Thoracic aorta (tissue), 2 donors: ENCODE measurements around the gene ZNFX1. TPM values are rescaled to one million over a fixed set of nuclear protein-coding genes. Genes with fewer than 3 reads are reported as not detected.

Source experiments
- ATAC-seq: fragments of 150-250 bp; one replicate; pipeline ENCODE4 v1.8.0; 2017; ENCODE audit warnings: low read depth; ENCODE audit not compliant: insufficient number of reproducible peaks, low FRiP score
- DNase-seq: peaks from one replicate; pipeline ENCODE4 v3.0.0-alpha.2; 2020; ENCODE audit warnings: low spot score
- H3K27ac ChIP-seq, 2 donors: fragments of 200-600 bp; sonication (generic); 1 replicate in 1 of 2; 2 replicates in 1 of 2; pipeline ENCODE4 v1.5.1; 2016; ENCODE audit warnings: mild to moderate bottlenecking in 2 of 2, moderate library complexity in 2 of 2
- H3K27me3 ChIP-seq: fragments of 200-600 bp; sonication (generic); replicated peaks from 2 replicates; pipeline ENCODE4 v1.6.0; 2016; ENCODE audit warnings: mild to moderate bottlenecking; ENCODE audit not compliant: insufficient read depth
- H3K36me3 ChIP-seq: fragments of 200-600 bp; sonication (generic); one replicate; pipeline ENCODE4 v1.5.1; 2016
- H3K4me1 ChIP-seq, 2 donors: fragments of 200-600 bp; sonication (generic); 1 replicate in 1 of 2; 2 replicates in 1 of 2; pipeline versions ENCODE4 v1.5.1 to v1.6.0; 2016; ENCODE audit warnings: low read depth in 2 of 2, mild to moderate bottlenecking in 1 of 2; ENCODE audit not compliant: control insufficient read depth in 1 of 2
- H3K4me3 ChIP-seq: fragments of 200-600 bp; sonication (generic); 2 replicates; pipeline ENCODE4 v1.5.1; 2016; ENCODE audit warnings: mild to moderate bottlenecking
- H3K9me3 ChIP-seq: fragments of 200-600 bp; sonication (generic); 2 replicates; pipeline ENCODE4 v1.5.1; 2016
- CTCF ChIP-seq: fragments of 200-600 bp; sonication (generic); IDR thresholded peaks from one replicate; pipeline ENCODE4 v1.5.1; 2019; ENCODE audit warnings: antibody characterized with exemption
- total RNA-seq, 2 donors: library from RNA; depleted of rRNA; stranded (reverse); fragments of >200 nt; gene quantifications; one replicate each; pipeline versions ENCODE4 v1.1.0 to v1.2.3, GENCODE V29; 2016

ZNFX1 gene
- total RNA-seq, 2 donors from 2014 or later = 65.3 to 74.7 TPM

DNA sequence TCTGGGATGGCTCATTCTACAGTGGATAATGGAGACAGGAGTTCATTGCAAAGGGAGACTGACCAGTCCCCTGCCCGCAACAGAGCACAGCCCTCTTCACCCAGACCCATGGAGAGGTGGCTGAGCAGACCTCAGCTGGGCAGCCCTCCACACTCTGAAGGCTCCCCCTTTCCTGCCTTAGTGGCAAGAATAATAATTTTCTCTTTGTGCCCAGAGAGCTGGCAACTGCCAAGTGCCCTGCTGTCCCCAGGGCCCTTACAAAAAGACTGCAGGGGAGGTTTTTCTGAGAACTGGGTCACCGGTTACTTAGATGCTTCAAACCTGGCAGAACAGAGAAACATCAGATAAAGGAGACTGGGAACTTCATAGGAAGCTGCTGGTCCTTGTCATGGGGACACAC lies 35.4 kb upstream of the ZNFX1 start:
- ATAC-seq = no peak
- no peaks in the 10 kb centered on the region for H3K9me3 ChIP-seq
- H3K4me1 ChIP-seq = peaks cover 3 to 5% of the 10 kb centered on the region in 2 donors
- H3K4me3 ChIP-seq = no peak overlapping the region
- no peaks in the 10 kb centered on the region for H3K27me3 ChIP-seq
- H3K36me3 ChIP-seq = no peaks in the 10 kb centered on the region
- DNase-seq = no peak
- TF ChIP-seq CTCF = no peak
- no peak overlapping the region for H3K27ac ChIP-seq

GRCh38 chr20:49312661-49313060 lies 34.8 kb upstream of the ZNFX1 start:
- TF ChIP-seq CTCF = no peak
- ATAC-seq = no peak

GRCh38 chr20:49310705-49311104 lies 32.8 kb upstream of the ZNFX1 start:
- Histone ChIP-seq H3K27me3 (no peaks in the 10 kb centered on the region), H3K27ac (no peak overlapping the region), H3K4me3 (no peak overlapping the region), H3K9me3 (no peaks in the 10 kb centered on the region), H3K36me3 (no peaks in the 10 kb centered on the region), H3K4me1 (no peaks in the 10 kb centered on the region)
- no peak for TF ChIP-seq CTCF
- no peak for DNase-seq
- ATAC-seq = no peak

More at GRCh38 chr20:49312661-49313060, 34.8 kb upstream of the ZNFX1 start:
- no peak overlapping the region for H3K4me3 ChIP-seq
- no peaks in the 10 kb centered on the region for H3K4me1 ChIP-seq
- H3K27me3 ChIP-seq = no peaks in the 10 kb centered on the region
- H3K27ac ChIP-seq = no peak overlapping the region
- no peaks in the 10 kb centered on the region for H3K36me3 ChIP-seq
- no peaks in the 10 kb centered on the region for H3K9me3 ChIP-seq
- no peak for DNase-seq

DNA sequence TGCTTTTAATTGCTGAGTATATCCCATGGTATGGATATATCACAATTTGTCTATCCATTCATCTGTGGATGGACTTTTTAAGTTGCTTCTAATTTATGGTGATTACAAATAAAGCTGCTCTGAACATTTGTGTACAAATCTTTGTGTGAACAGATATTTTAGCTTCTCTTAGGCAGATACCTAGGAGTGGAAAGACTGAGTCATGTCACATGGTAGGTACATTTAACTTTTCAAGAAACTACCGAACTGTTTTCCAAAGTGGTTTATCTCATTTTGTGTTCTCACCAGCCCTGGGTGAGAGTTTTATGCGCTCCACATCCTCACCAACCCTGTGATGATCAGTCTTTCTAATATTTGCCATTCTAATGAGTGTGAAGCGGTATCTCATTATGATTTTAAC lies 31.0 kb upstream of the ZNFX1 start:
- ATAC-seq (no peak), DNase-seq (no peak)
- Histone ChIP-seq H3K4me1 (peaks cover 0 to 2% of the 10 kb centered on the region in 2 donors), H3K36me3 (no peaks in the 10 kb centered on the region), H3K27me3 (no peaks in the 10 kb centered on the region), H3K27ac (no peak overlapping the region), H3K9me3 (no peaks in the 10 kb centered on the region), H3K4me3 (no peak overlapping the region)
- no peak for TF ChIP-seq CTCF

- H3K27me3 ChIP-seq = no peaks in the 10 kb centered on the region
- no peak overlapping the region for H3K4me3 ChIP-seq
- no peak for ATAC-seq
- H3K9me3 ChIP-seq = no peaks in the 10 kb centered on the region
- no peak for TF ChIP-seq CTCF
- peaks cover 8 to 12% of the 10 kb centered on the region in 2 donors for H3K4me1 ChIP-seq
- H3K36me3 ChIP-seq = no peaks in the 10 kb centered on the region
- no peak for DNase-seq
- no peak overlapping the region for H3K27ac ChIP-seq
Observed at GRCh38 chr20:49306903-49307620, 29.2 kb upstream of the ZNFX1 start.
